Erythroblast (primary cell): ENCODE results near the gene ARMC10.

Experiments used
- GATA1 ChIP-seq: IDR thresholded peaks from 2 replicates; pipeline ENCODE4 v1.6.1; 2011; ENCODE audit warnings: low read depth, mild to moderate bottlenecking, control low read depth, low read length, moderate library complexity
- POLR2A ChIP-seq: IDR thresholded peaks from 2 replicates; pipeline ENCODE4 v1.6.1; 2011; ENCODE audit warnings: mild to moderate bottlenecking, low read length

DNA sequence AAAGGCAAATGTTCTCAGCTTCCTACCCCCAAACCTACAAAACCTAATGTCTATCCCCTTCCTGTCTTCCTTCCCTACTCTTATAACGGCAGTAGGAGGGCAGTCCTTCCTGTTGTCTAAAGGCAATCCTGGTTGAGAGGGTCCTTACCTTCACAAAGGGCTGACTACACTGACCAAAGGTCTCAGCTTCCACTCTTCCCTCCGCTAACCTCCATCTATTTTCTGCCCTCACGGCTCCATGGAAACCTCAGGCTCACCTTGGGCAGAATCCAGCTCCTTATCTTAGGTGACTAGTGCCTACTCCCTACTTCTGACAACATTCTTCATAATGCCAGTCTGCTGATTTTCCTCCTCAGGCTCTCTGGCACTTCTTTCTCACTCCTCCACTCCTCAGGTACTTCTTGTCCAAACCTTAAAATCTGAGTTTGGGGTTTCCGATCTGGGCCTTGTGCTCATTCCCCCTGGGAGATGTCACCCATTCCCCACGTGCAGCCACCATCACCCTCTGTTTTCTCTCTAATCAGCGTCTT, 886 bp upstream of the ARMC10 start:
- no peak for TF ChIP-seq POLR2A
- no peak for TF ChIP-seq GATA1
